Measurements from ENCODE around the gene PPP5C.

DNA sequence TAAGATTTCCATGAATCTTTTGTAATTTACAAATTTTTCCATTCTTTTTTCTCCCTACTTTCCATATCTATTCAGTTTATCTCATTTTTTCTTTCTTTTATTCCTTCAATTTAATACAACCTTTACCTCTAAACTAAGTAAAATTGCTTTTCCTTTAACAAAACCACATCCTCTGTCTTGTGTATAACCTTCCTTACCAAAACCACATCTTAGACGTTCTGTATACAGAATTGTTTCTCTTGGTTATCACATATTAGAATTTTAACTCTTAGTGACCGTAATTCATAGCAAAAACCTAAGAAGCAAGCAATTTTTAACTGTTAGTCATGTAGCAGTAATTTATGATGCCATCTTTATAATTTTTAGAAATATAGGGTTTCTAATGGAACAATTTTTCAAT, 15.0 kb downstream of the PPP5C start:
- TF ChIP-seq, protein P1, sequence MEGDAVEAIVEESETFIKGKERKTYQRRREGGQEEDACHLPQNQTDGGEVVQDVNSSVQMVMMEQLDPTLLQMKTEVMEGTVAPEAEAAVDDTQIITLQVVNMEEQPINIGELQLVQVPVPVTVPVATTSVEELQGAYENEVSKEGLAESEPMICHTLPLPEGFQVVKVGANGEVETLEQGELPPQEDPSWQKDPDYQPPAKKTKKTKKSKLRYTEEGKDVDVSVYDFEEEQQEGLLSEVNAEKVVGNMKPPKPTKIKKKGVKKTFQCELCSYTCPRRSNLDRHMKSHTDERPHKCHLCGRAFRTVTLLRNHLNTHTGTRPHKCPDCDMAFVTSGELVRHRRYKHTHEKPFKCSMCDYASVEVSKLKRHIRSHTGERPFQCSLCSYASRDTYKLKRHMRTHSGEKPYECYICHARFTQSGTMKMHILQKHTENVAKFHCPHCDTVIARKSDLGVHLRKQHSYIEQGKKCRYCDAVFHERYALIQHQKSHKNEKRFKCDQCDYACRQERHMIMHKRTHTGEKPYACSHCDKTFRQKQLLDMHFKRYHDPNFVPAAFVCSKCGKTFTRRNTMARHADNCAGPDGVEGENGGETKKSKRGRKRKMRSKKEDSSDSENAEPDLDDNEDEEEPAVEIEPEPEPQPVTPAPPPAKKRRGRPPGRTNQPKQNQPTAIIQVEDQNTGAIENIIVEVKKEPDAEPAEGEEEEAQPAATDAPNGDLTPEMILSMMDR (IDR thresholded peaks at IDR 0.05), result no peak
- TF ChIP-seq POLR2A (IDR thresholded peaks at IDR 0.05), result no peak

Measured in heart left ventricle (tissue), 13 donors.